ENCODE data around the gene CTU2. TPM values are rescaled to one million over a fixed set of nuclear protein-coding genes. Genes with fewer than 3 reads are reported as not detected.

The CTU2 gene
- polyA plus RNA-seq, 2 donors, result 10.4 to 11.0 TPM

DNA sequence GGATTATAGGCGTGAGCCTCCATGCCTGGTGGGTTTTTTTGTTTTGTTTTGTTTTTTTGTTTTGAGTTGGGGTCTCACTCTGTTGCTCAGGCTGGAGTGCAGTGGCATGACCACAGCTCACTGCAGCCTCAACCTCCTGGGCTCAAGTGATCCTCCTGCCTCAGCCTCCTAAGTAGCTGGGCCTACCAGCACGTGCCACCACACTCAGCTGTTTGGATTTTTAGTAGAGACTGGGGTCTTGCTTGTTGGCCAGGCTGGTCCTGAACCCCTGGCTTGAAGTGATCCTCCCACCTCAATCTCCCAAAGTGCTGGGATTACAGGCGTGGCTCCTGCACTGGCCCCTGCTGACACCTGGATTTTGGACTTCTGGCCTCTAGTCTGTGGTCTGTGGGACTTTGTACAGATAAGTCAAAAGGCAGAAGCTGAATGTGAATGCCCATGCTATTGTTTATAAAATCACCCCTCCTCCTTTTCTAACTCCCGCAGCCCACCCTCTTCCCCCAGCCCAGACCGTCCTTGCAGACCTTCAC, 25.7 kb upstream of the CTU2 start:
- Histone ChIP-seq H3K27me3 (ENCODE audit: control insufficient read depth in 1 of 2, insufficient read depth in 2 of 2, low read length in 2 of 2) (no peaks in the 10 kb centered on the region), H3K4me1 (ENCODE audit: control insufficient read depth in 2 of 2, insufficient read depth in 2 of 2, low read length in 1 of 2) (peaks cover 0 to 4% of the 10 kb centered on the region in 2 donors), H3K9me3 (ENCODE audit: control insufficient read depth in 2 of 2, insufficient read depth in 1 of 2, low read depth in 1 of 2, low read length in 1 of 2) (no peaks in the 10 kb centered on the region), H3K4me3 (ENCODE audit: low read depth in 1 of 2, low read length in 2 of 2) (no peak overlapping the region), H3K36me3 (ENCODE audit: control insufficient read depth in 2 of 2, insufficient read depth in 2 of 2, low read length in 1 of 2) (no peaks in the 10 kb centered on the region), H3K27ac (ENCODE audit: low read depth in 2 of 2, low read length in 1 of 2) (no peak overlapping the region)
- WGBS, 2 donors, result 77 to 78% methylated on average over 5 of the region's 5 CpGs

- Histone ChIP-seq H3K36me3 (ENCODE audit: control insufficient read depth in 2 of 2, insufficient read depth in 2 of 2, low read length in 1 of 2) (no peaks in the 10 kb centered on the region), H3K27me3 (ENCODE audit: control insufficient read depth in 1 of 2, insufficient read depth in 2 of 2, low read length in 2 of 2) (peaks cover 0 to 4% of the 10 kb centered on the region in 2 donors), H3K4me1 (ENCODE audit: control insufficient read depth in 2 of 2, insufficient read depth in 2 of 2, low read length in 1 of 2) (peaks cover 0 to 10% of the 10 kb centered on the region in 2 donors), H3K4me3 (ENCODE audit: low read depth in 1 of 2, low read length in 2 of 2) (no peak overlapping the region), H3K9me3 (ENCODE audit: control insufficient read depth in 2 of 2, insufficient read depth in 1 of 2, low read depth in 1 of 2, low read length in 1 of 2) (no peaks in the 10 kb centered on the region), H3K27ac (ENCODE audit: low read depth in 2 of 2, low read length in 1 of 2) (peak overlapping the region; percentile 1 to 36)
- whole genome bisulfite sequencing, 2 donors, result 51 to 59% methylated on average over 30 to 31 of the region's 31 CpGs
These were observed 25.1 kb upstream of the CTU2 start for GRCh38 chr16:88681084-88681680.

- Histone ChIP-seq H3K4me1 (ENCODE audit: control insufficient read depth in 2 of 2, insufficient read depth in 2 of 2, low read length in 1 of 2) (peaks cover 0 to 10% of the 10 kb centered on the region in 2 donors), H3K9me3 (ENCODE audit: control insufficient read depth in 2 of 2, insufficient read depth in 1 of 2, low read depth in 1 of 2, low read length in 1 of 2) (no peaks in the 10 kb centered on the region), H3K36me3 (ENCODE audit: control insufficient read depth in 2 of 2, insufficient read depth in 2 of 2, low read length in 1 of 2) (no peaks in the 10 kb centered on the region), H3K4me3 (ENCODE audit: low read depth in 1 of 2, low read length in 2 of 2) (no peak overlapping the region), H3K27ac (ENCODE audit: low read depth in 2 of 2, low read length in 1 of 2) (peak overlapping the region in 1 of 2 donors; percentile 56), H3K27me3 (ENCODE audit: control insufficient read depth in 1 of 2, insufficient read depth in 2 of 2, low read length in 2 of 2) (peaks cover 0 to 4% of the 10 kb centered on the region in 2 donors)
- WGBS, 2 donors, result 27 to 47% methylated on average over 21 of the region's 21 CpGs
These were observed 24.4 kb upstream of the CTU2 start for GRCh38 chr16:88681709-88682451.

GRCh38 chr16:88684569-88685155, 21.6 kb upstream of the CTU2 start:
- no peaks in the 10 kb centered on the region for H3K9me3 ChIP-seq (ENCODE audit: control insufficient read depth in 2 of 2, insufficient read depth in 1 of 2, low read depth in 1 of 2, low read length in 1 of 2)
- 74 to 76% methylated on average over 15 of the region's 15 CpGs for WGBS, 2 donors
- H3K4me3 ChIP-seq (ENCODE audit: low read depth in 1 of 2, low read length in 2 of 2), result no peak overlapping the region
- peaks cover 0 to 10% of the 10 kb centered on the region in 2 donors for H3K4me1 ChIP-seq (ENCODE audit: control insufficient read depth in 2 of 2, insufficient read depth in 2 of 2, low read length in 1 of 2)
- H3K36me3 ChIP-seq (ENCODE audit: control insufficient read depth in 2 of 2, insufficient read depth in 2 of 2, low read length in 1 of 2), result no peaks in the 10 kb centered on the region
- H3K27me3 ChIP-seq (ENCODE audit: control insufficient read depth in 1 of 2, insufficient read depth in 2 of 2, low read length in 2 of 2), result peaks cover 0 to 4% of the 10 kb centered on the region in 2 donors
- no peak overlapping the region for H3K27ac ChIP-seq (ENCODE audit: low read depth in 2 of 2, low read length in 1 of 2)

- Histone ChIP-seq H3K36me3 (ENCODE audit: control insufficient read depth in 2 of 2, insufficient read depth in 2 of 2, low read length in 1 of 2) (no peaks in the 10 kb centered on the region), H3K27ac (ENCODE audit: low read depth in 2 of 2, low read length in 1 of 2) (no peak overlapping the region), H3K9me3 (ENCODE audit: control insufficient read depth in 2 of 2, insufficient read depth in 1 of 2, low read depth in 1 of 2, low read length in 1 of 2) (no peaks in the 10 kb centered on the region), H3K27me3 (ENCODE audit: control insufficient read depth in 1 of 2, insufficient read depth in 2 of 2, low read length in 2 of 2) (peaks cover 0 to 6% of the 10 kb centered on the region in 2 donors), H3K4me3 (ENCODE audit: low read depth in 1 of 2, low read length in 2 of 2) (peak overlapping the region; percentile 54 to 57), H3K4me1 (ENCODE audit: control insufficient read depth in 2 of 2, insufficient read depth in 2 of 2, low read length in 1 of 2) (peaks cover 0 to 10% of the 10 kb centered on the region in 2 donors)
- 5 to 6% methylated on average over 29 to 33 of the region's 33 CpGs for WGBS, 2 donors
These were observed 20.9 kb upstream of the CTU2 start for GRCh38 chr16:88685156-88686061.

- Histone ChIP-seq H3K4me3 (ENCODE audit: low read depth in 1 of 2, low read length in 2 of 2) (peak overlapping the region; percentile 54 to 57), H3K27me3 (ENCODE audit: control insufficient read depth in 1 of 2, insufficient read depth in 2 of 2, low read length in 2 of 2) (peaks cover 0 to 7% of the 10 kb centered on the region in 2 donors), H3K9me3 (ENCODE audit: control insufficient read depth in 2 of 2, insufficient read depth in 1 of 2, low read depth in 1 of 2, low read length in 1 of 2) (no peaks in the 10 kb centered on the region), H3K36me3 (ENCODE audit: control insufficient read depth in 2 of 2, insufficient read depth in 2 of 2, low read length in 1 of 2) (no peaks in the 10 kb centered on the region), H3K4me1 (ENCODE audit: control insufficient read depth in 2 of 2, insufficient read depth in 2 of 2, low read length in 1 of 2) (peaks cover 0 to 10% of the 10 kb centered on the region in 2 donors), H3K27ac (ENCODE audit: low read depth in 2 of 2, low read length in 1 of 2) (peak overlapping the region in 1 of 2 donors; percentile 38)
- WGBS, 2 donors, result 0 to 1% methylated on average over 21 to 25 of the region's 25 CpGs
These were observed 20.3 kb upstream of the CTU2 start for GRCh38 chr16:88686062-88686438.

- peak within 1 kb of the TSS; percentile 54 to 57 for H3K4me3 ChIP-seq (ENCODE audit: low read depth in 1 of 2, low read length in 2 of 2)
- no peaks in the 10 kb centered on the region for H3K36me3 ChIP-seq (ENCODE audit: control insufficient read depth in 2 of 2, insufficient read depth in 2 of 2, low read length in 1 of 2)
- peaks cover 0 to 10% of the 10 kb centered on the region in 2 donors for H3K4me1 ChIP-seq (ENCODE audit: control insufficient read depth in 2 of 2, insufficient read depth in 2 of 2, low read length in 1 of 2)
- H3K9me3 ChIP-seq (ENCODE audit: control insufficient read depth in 2 of 2, insufficient read depth in 1 of 2, low read depth in 1 of 2, low read length in 1 of 2), result no peaks in the 10 kb centered on the region
- H3K27ac ChIP-seq (ENCODE audit: low read depth in 2 of 2, low read length in 1 of 2), result peak within 1 kb of the TSS in 1 of 2 donors; percentile 38
- peaks cover 0 to 7% of the 10 kb centered on the region in 2 donors for H3K27me3 ChIP-seq (ENCODE audit: control insufficient read depth in 1 of 2, insufficient read depth in 2 of 2, low read length in 2 of 2)
- whole genome bisulfite sequencing, 2 donors, result 5 to 8% methylated on average over 53 to 65 of the region's 65 CpGs
These were observed 19.7 kb upstream of the CTU2 start, which contains the start of gene SNAI3 for GRCh38 chr16:88686439-88687253. SNAI3 (minus strand) TSS chr16:88686507; CDS start chr16:88686406, 101 bp downstream.

- Histone ChIP-seq H3K27ac (ENCODE audit: low read depth in 2 of 2, low read length in 1 of 2) (no peak overlapping the region), H3K36me3 (ENCODE audit: control insufficient read depth in 2 of 2, insufficient read depth in 2 of 2, low read length in 1 of 2) (no peaks in the 10 kb centered on the region), H3K9me3 (ENCODE audit: control insufficient read depth in 2 of 2, insufficient read depth in 1 of 2, low read depth in 1 of 2, low read length in 1 of 2) (no peaks in the 10 kb centered on the region), H3K27me3 (ENCODE audit: control insufficient read depth in 1 of 2, insufficient read depth in 2 of 2, low read length in 2 of 2) (peaks cover 0 to 7% of the 10 kb centered on the region in 2 donors), H3K4me3 (ENCODE audit: low read depth in 1 of 2, low read length in 2 of 2) (no peak overlapping the region), H3K4me1 (ENCODE audit: control insufficient read depth in 2 of 2, insufficient read depth in 2 of 2, low read length in 1 of 2) (peaks cover 0 to 10% of the 10 kb centered on the region in 2 donors)
- 49 to 56% methylated on average over 10 of the region's 10 CpGs for WGBS, 2 donors
These were observed 19.1 kb upstream of the CTU2 start for GRCh38 chr16:88687254-88687576.
